Activated T-helper 1 cell treated with anti-CD3 and anti-CD28 coated beads, Interleukin-12 subunit alpha, Interleukin-12 subunit beta, Interleukin-2, Interleukin-4 antibody, amounts not matched to agents 30 ng/mL and 10 ng/mL and 1 ng/mL, durations not matched to agents 14 hours and 24 hours and 36 hours (primary cell): Measurements from ENCODE around the gene IQGAP3. TPM values are rescaled to one million over a fixed set of nuclear protein-coding genes. Genes with fewer than 3 reads are reported as not detected.

Experiments used
- DNase-seq: peaks from one replicate; pipeline ENCODE4 v3.0.0; 2021; ENCODE audit warnings: low spot score
- H3K27ac Mint-ChIP-seq: one replicate; pipeline ENCODE4 v1.8.0; 2021; ENCODE audit warnings: mild to moderate bottlenecking, mixed read lengths
- H3K27me3 Mint-ChIP-seq: one replicate; pipeline ENCODE4 v1.8.0; 2022; ENCODE audit warnings: mild to moderate bottlenecking, moderate library complexity, mixed read lengths; ENCODE audit not compliant: insufficient read depth
- H3K36me3 Mint-ChIP-seq: one replicate; pipeline ENCODE4 v1.8.0; 2021; ENCODE audit warnings: low read depth, mixed read lengths
- H3K4me1 Mint-ChIP-seq: one replicate; pipeline ENCODE4 v1.8.0; 2021; ENCODE audit warnings: low read depth, mixed read lengths
- H3K4me3 Mint-ChIP-seq: one replicate; pipeline ENCODE4 v1.8.0; 2021; ENCODE audit warnings: mild to moderate bottlenecking, moderate library complexity, mixed read lengths
- H3K9me3 Mint-ChIP-seq: one replicate; pipeline ENCODE4 v1.8.0; 2021; ENCODE audit warnings: mixed read lengths
- intact Hi-C: fragments of 100-400 bp; cut with micrococcal nuclease; formaldehyde crosslinking; loops from one replicate; pipeline ENCODE4 v1.15.1; 2024
- total RNA-seq: library from RNA; stranded (reverse); gene quantifications from 2 replicates; pipeline ENCODE4 v1.2.3, GENCODE V29; 2022

Gene IQGAP3
- total RNA-seq, 1 donor from 2014 or later = 11.2 TPM

DNA sequence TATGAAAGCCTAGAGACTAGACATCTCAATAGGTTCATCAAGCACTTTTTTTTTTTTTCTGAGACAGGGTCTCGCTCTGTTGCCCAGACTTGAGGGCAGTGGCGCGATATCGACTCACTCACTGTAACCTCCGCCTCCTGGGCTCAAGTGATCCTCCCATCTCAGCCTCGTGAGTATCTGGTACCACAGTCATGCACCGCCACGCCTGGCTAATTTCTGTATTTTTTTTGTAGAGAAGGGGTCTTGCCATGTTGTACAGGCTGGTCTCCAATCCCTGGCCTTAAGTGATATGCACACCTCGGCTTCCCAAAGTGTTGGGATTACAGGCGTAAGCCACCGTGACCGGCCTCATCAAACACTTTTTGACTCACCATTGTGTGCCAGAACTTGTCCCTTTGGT, 29.5 kb upstream of the IQGAP3 start:
- H3K4me3 Mint-ChIP-seq = peak overlapping the region; percentile 100
- no peaks in the 10 kb centered on the region for H3K9me3 Mint-ChIP-seq
- no peaks in the 10 kb centered on the region for H3K27me3 Mint-ChIP-seq
- DNase-seq = no peak
- H3K36me3 Mint-ChIP-seq = peaks cover 24% of the 10 kb centered on the region
- intact Hi-C loops = loop anchor here (1.0 to 5.0 kb wide), 6 partner anchors 11 to 165 kb away; partner anchors contain the start of genes NAXE and PRCC
- H3K4me1 Mint-ChIP-seq = peaks cover 37% of the 10 kb centered on the region
- peak overlapping the region; percentile 45 for H3K27ac Mint-ChIP-seq

DNA sequence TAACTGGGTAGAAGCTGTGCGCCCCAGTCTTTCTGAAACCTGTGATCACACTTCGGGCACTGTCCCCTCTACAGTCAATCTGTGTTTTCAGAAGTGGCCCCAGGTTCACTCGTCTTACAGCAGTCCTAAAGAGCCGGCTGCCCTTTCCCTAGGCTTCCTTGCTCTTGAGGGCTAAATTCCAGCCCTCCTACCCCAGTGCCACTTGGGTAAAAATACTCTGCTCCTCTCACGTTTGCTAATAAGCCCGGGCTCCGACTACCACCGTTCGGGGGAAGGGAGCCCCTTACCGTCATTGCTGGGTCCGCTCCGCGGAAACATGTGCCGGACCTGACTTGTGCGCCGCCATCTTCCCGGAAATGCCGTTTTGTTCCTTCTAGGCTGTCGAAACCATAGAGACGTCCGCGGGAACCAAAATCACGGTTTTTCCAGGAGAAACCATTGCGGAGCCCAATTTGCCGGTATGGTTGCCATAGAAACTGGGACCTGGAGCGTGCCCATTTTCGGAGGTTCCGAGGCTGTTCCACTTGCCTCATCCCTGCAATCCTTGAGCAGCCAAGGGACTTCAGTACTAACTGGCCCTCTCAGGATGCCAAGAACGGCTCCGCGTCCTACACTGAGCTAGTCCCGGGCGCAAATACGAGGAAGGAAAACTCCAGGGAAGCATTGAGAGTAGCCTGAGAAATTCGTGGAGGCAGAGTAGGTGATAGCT, 28.9 kb upstream of the IQGAP3 start, which contains the start of gene GPATCH4:
GPATCH4 (minus strand) TSS at position 358 of the 709 bp plus-strand sequence.
- intact Hi-C loops = loop anchor here (1.0 to 5.0 kb wide), 6 partner anchors 10 to 166 kb away; partner anchors contain the start of genes NAXE and PRCC
- peak; percentile 76 for DNase-seq
- Mint-ChIP-seq H3K27me3 (no peaks in the 10 kb centered on the region), H3K4me3 (peak within 1 kb of the TSS; percentile 100), H3K9me3 (no peaks in the 10 kb centered on the region), H3K36me3 (peaks cover 30% of the 10 kb centered on the region), H3K27ac (peak within 1 kb of the TSS; percentile 99), H3K4me1 (peaks cover 37% of the 10 kb centered on the region)

DNA sequence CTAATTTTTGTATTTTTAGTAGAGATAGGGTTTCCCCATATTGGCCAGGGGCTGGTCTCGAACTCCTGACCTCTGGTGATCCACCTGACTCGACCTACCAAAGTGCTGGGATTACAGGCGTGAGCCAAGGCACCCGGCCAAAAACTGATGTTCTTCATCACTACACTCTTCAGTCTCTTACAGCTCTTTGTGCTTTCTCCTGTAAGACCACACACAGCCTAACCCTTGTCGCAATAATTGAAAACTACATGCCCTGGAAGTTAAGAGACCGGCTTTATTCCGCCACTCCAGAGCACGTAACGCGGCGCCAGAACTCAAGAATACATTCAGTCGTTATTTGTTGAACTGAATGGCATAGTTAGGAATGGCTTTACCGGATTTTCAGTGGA, 28.4 kb upstream of the IQGAP3 start:
- H3K4me3 Mint-ChIP-seq = peak overlapping the region; percentile 100
- H3K4me1 Mint-ChIP-seq = peaks cover 37% of the 10 kb centered on the region
- H3K27me3 Mint-ChIP-seq = no peaks in the 10 kb centered on the region
- H3K9me3 Mint-ChIP-seq = no peaks in the 10 kb centered on the region
- H3K36me3 Mint-ChIP-seq = peaks cover 36% of the 10 kb centered on the region
- peak overlapping the region; percentile 99 for H3K27ac Mint-ChIP-seq
- intact Hi-C loops = loop anchor here (1.0 to 5.0 kb wide), 6 partner anchors 9 to 167 kb away; partner anchors contain the start of genes NAXE and PRCC
- no peak for DNase-seq

DNA sequence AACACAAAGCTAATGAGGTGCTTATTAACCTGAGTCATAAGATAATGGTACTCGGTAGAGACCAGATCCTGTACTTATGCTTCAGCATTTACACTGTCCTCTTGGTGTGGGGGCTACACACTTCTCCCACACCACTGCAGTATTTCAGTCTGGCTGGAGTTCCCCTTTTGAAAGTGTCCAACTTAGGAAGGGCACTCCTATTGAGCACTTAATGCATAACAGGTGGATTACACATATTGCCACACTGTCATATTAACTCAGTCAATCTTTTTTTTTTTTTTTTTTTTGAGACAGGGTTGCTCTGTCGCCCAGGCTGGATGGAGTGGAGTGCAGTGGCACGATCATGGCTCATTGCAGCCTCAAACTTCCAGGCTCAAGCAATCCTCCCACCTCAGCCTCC, 27.4 kb upstream of the IQGAP3 start:
- Mint-ChIP-seq H3K9me3 (no peaks in the 10 kb centered on the region), H3K27me3 (no peaks in the 10 kb centered on the region), H3K4me1 (peaks cover 37% of the 10 kb centered on the region), H3K36me3 (peaks cover 45% of the 10 kb centered on the region), H3K4me3 (peak overlapping the region; percentile 100), H3K27ac (peak overlapping the region; percentile 99)
- intact Hi-C loops = loop anchor here (2.0 to 5.0 kb wide), 4 partner anchors 95 to 167 kb away; partner anchors contain the start of gene PRCC
- no peak for DNase-seq

DNA sequence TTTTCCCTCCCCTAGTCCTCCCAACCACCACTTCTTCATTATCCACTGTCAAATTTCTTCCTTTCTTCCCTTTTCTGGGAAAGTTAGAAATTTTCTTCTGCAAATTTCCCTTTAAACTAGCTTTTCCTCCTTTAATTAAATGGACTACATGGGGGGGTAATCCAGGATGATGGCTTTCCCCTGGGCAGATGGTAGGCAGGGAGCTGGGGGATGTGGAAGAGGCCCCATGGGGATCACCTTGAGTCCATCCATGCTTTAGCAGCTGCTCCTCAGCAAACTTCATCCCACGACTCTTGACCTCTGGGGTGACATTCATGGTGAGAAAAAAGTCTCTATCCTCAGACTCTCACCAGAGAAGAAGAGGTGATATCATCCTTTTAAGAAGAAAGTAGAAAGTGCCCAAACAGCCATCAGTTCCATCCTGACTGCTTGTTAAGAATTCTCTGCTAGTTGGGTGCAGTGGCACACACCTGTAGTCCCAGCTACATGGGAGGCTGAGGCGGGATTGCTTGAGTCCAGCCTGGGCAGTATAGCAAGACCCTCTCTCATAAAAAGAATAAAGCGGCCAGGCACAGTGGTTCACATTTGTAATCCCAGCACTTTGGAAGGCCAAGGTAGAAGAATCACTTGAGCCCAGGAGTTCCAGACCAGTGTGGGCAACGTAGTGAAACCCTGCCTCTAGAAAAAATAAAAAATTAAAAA, 26.5 kb upstream of the IQGAP3 start:
- Mint-ChIP-seq H3K9me3 (no peaks in the 10 kb centered on the region), H3K27me3 (no peaks in the 10 kb centered on the region), H3K4me3 (peak overlapping the region; percentile 23), H3K36me3 (peaks cover 48% of the 10 kb centered on the region), H3K4me1 (peaks cover 37% of the 10 kb centered on the region), H3K27ac (peak overlapping the region; percentile 56)
- intact Hi-C loops = no loop called here
- DNase-seq = no peak

DNA sequence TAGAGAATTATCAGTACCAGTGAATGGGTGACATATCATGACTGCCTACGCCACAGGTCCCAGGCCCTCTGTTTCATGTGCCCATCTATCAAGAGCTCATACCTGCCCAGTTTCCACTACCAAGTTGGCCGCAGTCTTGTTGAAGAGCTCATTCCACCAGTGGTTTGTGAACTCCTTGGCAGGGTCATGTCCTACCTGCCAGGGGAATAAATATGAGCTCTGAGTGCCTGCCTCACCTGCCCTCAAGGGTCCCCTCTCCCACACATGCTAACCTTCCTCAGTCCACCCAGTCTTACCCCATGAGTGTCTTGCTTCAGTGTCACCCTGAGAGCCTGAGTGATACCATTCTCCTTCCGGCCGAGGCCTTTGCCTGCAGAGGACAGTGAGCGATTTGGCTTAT, 25.8 kb upstream of the IQGAP3 start:
- intact Hi-C loops = no loop called here
- no peak for DNase-seq
- Mint-ChIP-seq H3K27ac (no peak overlapping the region), H3K9me3 (no peaks in the 10 kb centered on the region), H3K4me3 (no peak overlapping the region), H3K36me3 (peaks cover 48% of the 10 kb centered on the region), H3K4me1 (peaks cover 37% of the 10 kb centered on the region), H3K27me3 (no peaks in the 10 kb centered on the region)

DNA sequence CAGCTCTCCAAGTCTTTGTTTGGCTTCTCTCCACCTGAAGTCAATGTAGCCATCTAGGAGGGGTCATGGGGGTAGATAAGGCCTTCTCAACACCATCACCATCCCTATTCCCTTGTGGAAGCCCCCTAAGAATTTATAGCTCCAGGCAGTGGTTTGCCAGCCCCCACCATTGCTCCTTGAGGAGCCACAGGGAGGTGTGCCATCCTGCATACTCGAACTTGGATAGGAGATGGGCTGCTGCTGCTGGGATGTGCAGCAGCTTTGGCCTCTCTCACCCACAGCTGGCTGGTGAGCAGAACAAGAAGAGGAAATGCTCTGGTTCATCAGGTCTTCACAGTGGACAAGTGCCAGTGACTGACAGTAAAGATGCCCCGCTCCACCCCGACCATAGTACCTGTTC, 24.1 kb upstream of the IQGAP3 start:
- Mint-ChIP-seq H3K4me3 (no peak overlapping the region), H3K4me1 (peaks cover 30% of the 10 kb centered on the region), H3K9me3 (no peaks in the 10 kb centered on the region), H3K27me3 (no peaks in the 10 kb centered on the region), H3K36me3 (peaks cover 51% of the 10 kb centered on the region), H3K27ac (no peak overlapping the region)
- intact Hi-C loops = no loop called here
- no peak for DNase-seq

DNA sequence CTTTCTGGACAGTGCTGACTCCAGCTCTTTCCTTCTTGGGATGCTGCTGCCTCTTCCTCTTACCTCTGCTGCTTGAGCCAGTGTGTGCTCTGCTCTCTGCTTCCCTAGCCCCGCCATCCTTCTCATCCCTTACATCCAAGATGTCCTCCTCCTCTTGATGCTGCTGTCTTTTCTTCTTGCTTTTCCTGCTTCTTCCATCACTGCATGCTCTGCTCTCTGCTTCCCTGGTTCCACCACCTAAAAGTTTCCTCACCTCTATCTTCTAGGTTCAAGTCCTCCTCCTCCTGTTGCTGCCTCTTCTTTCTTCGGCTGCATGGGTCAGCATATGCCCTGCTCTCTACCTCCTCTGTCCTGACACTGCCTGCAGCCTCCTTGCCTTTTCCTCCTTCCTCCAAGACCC, 22.7 kb upstream of the IQGAP3 start:
- H3K4me1 Mint-ChIP-seq = peaks cover 34% of the 10 kb centered on the region
- DNase-seq = no peak
- no peak overlapping the region for H3K4me3 Mint-ChIP-seq
- peaks cover 47% of the 10 kb centered on the region for H3K36me3 Mint-ChIP-seq
- H3K27ac Mint-ChIP-seq = peak overlapping the region; percentile 41
- intact Hi-C loops = no loop called here
- H3K27me3 Mint-ChIP-seq = no peaks in the 10 kb centered on the region
- no peaks in the 10 kb centered on the region for H3K9me3 Mint-ChIP-seq

DNA sequence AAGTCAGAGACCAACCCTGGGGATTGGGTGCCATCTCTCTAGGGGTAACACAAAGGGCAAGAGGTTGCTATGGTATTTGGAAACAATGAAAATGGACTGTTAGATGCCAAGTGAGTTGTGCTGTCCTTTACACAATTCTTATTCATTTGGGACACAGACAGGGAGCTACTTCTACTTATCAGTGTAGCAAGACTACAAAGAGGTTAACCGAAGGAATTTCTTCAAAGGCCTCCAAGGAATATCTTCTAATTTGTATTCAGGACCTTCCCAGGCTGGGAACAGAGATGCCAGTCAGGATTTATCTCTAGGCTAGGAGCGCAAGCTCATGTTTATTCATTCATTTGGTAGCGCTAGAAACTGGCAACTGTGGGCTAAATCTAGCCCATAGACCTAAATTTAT, 21.8 kb upstream of the IQGAP3 start:
- no peaks in the 10 kb centered on the region for H3K9me3 Mint-ChIP-seq
- H3K36me3 Mint-ChIP-seq = peaks cover 43% of the 10 kb centered on the region
- H3K27me3 Mint-ChIP-seq = no peaks in the 10 kb centered on the region
- DNase-seq = no peak
- intact Hi-C loops = loop anchor here (5.0 kb wide), 1 partner anchor 133 kb away; the partner anchor contains the start of genes ISG20L2 and METTL25B
- no peak overlapping the region for H3K4me3 Mint-ChIP-seq
- H3K27ac Mint-ChIP-seq = no peak overlapping the region
- peaks cover 29% of the 10 kb centered on the region for H3K4me1 Mint-ChIP-seq

DNA sequence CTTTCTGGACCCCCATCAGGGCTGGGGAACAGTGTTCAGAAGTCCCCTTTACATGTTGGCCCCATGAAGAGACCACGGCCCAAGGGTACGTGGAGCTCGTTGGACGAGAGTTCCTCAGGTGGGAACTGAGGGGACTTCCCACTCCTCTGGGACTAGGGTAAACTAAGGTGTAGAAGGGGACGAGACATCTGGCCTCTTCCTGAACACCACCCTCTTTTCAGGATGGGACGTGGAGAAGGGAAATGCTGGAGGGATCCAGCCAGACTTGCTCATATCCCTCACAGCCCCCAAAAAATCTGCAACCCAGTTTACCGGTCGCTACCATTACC, 21.3 kb upstream of the IQGAP3 start:
- H3K27me3 Mint-ChIP-seq = no peaks in the 10 kb centered on the region
- intact Hi-C loops = loop anchor here (5.0 kb wide), 1 partner anchor 134 kb away; the partner anchor contains the start of genes ISG20L2 and METTL25B
- H3K4me1 Mint-ChIP-seq = peaks cover 24% of the 10 kb centered on the region

DNA sequence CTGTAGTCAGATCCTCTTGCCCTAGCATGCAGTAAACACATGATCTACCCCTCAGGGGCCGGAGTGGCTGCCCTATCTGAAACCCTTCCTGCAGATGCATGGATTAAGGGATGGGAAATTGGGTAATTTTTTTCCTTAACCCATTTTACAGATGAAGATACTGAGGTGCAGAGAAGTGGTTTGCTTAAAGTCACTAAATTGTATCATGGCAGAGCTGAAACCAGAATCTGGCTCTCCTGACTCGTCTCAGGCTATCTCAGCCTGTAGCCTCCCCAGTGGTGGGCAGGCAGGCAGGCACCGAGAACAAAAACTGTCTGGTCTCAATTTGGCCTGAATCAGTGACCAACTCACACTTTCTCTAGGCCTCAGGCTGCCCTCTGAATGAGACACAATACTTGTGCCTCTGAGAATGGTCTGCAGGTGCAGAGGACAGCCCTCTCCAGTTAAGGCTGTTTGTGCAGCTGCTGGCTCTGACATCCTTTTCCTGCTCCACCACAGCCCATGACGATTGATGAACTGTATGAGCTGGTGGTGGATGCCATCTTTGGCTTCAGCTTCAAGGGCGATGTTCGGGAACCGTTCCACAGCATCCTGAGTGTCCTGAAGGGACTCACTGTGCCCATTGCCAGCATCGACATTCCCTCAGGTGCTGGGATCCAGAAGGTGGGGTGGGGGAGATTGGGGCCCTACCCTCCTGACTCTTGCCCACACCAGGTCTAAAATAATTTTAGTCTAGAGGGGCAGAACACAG, 20.7 kb upstream of the IQGAP3 start:
- Mint-ChIP-seq H3K4me3 (peak overlapping the region; percentile 77), H3K36me3 (peaks cover 35% of the 10 kb centered on the region), H3K4me1 (peaks cover 19% of the 10 kb centered on the region), H3K9me3 (no peaks in the 10 kb centered on the region), H3K27ac (peak overlapping the region; percentile 56), H3K27me3 (no peaks in the 10 kb centered on the region)
- DNase-seq = no peak
- intact Hi-C loops = loop anchor here (1.0 to 5.0 kb wide), 2 partner anchors 9 to 134 kb away; partner anchors contain the start of genes ISG20L2 and METTL25B

More for the DNA sequence above, 21.3 kb upstream of the IQGAP3 start:
- no peak for DNase-seq
- H3K36me3 Mint-ChIP-seq = peaks cover 40% of the 10 kb centered on the region
- no peaks in the 10 kb centered on the region for H3K9me3 Mint-ChIP-seq
- H3K27ac Mint-ChIP-seq = no peak overlapping the region
- no peak overlapping the region for H3K4me3 Mint-ChIP-seq

DNA sequence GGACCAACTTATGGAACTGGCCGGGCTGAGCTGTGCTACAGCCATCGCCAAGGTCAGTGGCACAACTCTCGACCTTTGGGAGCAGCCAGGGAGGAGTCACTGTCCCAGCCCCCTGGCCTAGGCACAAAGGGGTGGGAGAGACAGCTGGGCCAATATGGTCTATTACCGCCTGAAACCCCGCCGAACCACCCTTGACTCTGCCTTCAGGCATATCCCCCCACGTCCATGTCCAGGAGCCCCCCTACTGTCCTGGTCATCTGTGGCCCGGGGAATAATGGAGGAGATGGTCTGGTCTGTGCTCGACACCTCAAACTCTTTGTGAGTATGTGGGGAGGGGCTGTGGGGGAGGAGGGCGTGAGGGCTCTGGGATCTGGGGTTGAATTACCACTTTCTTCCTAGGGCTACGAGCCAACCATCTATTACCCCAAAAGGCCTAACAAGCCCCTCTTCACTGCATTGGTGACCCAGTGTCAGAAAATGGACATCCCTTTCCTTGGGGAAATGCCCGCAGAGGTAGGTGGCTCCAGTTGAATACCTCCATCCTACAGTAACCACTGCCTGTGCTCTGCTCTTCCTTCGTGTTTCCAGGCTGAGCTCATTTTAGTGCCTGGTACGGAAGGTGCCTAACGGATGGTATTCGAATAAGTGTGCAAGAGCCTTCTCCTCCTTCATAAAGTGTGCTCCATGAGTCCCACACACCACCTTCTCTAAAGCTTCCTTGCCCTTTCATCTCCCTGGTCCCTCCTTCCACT, 20.0 kb upstream of the IQGAP3 start:
- Mint-ChIP-seq H3K27ac (peak overlapping the region; percentile 56), H3K9me3 (no peaks in the 10 kb centered on the region), H3K36me3 (peaks cover 31% of the 10 kb centered on the region), H3K27me3 (no peaks in the 10 kb centered on the region), H3K4me1 (peaks cover 19% of the 10 kb centered on the region), H3K4me3 (peak overlapping the region; percentile 77)
- intact Hi-C loops = loop anchor here (1.0 to 5.0 kb wide), 2 partner anchors 8 to 135 kb away; partner anchors contain the start of genes ISG20L2 and METTL25B
- no peak for DNase-seq
